HG02885 (cell line): ENCODE measurements around the gene TMEM134.
"Not testable (repeated sequence)": the region's sequence is repeated elsewhere in the genome, so short reads cannot be mapped to it uniquely, and the experiment has no call there.

Experiments used
- ATAC-seq: cut with Tn5 transposase; IDR thresholded peaks from one replicate; pipeline ENCODE4 v1.9.1; 2021; ENCODE audit warnings: mild to moderate bottlenecking; ENCODE audit not compliant: unreplicated experiment, poor library complexity

The TMEM134 gene

DNA sequence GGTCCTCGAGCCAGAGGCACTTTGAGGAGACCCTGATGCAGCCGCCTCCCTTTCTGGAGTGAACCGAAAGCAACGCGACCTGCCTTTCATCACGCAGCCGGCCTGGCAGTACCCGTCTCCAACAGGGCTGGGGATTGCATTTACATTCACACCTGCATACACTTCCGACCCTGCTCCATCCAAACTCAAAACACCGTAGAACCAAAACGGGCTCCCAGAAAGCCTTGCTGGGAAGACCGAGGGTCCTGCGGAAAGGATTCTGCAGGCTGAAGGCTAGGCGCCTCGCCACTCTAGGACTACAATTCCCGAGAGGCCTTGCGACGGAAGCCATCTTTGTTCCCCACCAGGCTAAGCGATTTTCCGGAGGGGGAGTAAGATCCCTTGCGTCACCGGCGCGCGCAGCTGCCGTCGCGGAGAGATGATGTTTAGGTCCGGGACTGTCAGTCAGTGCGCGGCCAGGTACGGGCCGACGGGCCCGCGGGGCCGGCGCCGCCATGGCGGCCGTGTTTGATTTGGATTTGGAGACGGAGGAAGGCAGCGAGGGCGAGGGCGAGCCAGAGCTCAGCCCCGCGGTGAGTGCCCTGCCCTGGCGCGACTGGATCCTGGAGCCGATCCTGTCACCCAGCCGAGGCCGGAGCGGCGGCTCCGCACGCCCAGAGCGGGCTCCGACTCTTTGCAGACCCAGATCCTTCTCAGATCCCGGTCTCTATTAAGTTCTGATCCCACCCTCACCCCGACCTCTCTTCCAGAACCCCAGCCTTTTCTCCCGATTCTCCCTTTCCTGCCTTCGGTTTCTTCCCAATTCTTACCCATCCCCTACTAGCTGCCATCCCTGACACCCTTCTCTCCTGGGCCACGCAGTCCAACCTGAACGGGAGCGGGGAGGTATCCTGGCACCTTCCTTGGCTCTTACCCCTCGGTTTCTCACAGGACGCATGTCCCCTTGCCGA, 40.7 kb downstream of the TMEM134 start, which contains the start of gene RPS6KB2:
RPS6KB2 (plus strand) TSS at position 443 of the 950 bp plus-strand sequence; CDS start at position 495, 52 bp downstream.
- ATAC-seq = peak; percentile 90

GRCh38 chr11:67427364-67427859, 41.6 kb downstream of the TMEM134 start:
- not testable (repeated sequence) for ATAC-seq

DNA sequence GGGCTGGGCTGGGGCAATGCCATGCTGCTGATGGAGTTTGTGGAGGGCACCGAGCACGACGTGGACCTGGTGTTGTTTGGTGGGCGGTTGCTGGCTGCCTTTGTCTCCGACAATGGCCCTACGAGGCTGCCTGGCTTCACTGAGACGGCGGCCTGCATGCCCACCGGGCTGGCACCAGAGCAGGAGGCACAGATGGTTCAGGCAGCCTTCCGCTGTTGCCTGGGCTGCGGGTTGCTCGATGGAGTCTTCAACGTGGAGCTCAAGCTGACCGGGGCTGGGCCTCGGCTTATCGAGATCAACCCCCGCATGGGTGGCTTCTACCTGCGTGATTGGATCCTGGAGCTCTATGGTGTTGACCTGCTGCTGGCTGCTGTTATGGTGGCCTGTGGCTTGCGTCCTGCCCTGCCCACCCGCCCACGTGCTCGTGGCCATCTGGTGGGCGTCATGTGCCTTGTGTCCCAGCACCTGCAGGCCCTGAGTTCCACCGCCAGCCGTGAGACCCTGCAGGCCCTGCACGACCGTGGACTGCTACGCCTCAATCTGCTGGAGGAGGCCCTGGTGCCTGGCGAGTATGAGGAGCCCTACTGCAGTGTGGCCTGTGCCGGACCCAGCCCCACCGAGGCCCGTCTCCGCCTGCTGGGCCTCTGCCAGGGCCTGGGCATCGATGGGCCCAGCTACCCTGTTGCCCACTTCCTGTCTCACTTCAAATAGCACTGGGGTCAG, 45.0 kb downstream of the TMEM134 start:
- ATAC-seq = no peak

GRCh38 chr11:67423466-67423865, 45.6 kb downstream of the TMEM134 start:
- no peak for ATAC-seq

DNA sequence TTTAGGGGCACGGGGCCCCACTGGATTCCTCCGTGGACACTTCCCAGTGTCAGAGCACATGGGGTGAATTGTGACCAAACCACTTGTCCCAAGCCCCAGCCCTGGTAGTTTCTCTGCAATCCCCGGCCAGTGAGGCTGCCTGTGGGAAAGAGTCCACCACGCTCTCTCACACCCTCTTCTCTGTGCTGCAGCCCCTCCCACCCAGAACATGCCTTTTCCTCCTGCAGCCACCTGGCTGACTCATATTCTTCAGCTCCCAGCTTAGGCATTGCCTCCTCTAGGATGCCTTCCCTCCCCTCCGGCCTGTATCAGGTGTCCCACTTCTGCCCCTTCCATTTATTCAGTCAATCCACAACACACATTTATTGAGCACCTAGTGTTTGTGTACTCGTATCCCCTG, 46.2 kb downstream of the TMEM134 start:
- no peak for ATAC-seq

- ATAC-seq = no peak
Observed at GRCh38 chr11:67421430-67422031, 47.5 kb downstream of the TMEM134 start.

DNA sequence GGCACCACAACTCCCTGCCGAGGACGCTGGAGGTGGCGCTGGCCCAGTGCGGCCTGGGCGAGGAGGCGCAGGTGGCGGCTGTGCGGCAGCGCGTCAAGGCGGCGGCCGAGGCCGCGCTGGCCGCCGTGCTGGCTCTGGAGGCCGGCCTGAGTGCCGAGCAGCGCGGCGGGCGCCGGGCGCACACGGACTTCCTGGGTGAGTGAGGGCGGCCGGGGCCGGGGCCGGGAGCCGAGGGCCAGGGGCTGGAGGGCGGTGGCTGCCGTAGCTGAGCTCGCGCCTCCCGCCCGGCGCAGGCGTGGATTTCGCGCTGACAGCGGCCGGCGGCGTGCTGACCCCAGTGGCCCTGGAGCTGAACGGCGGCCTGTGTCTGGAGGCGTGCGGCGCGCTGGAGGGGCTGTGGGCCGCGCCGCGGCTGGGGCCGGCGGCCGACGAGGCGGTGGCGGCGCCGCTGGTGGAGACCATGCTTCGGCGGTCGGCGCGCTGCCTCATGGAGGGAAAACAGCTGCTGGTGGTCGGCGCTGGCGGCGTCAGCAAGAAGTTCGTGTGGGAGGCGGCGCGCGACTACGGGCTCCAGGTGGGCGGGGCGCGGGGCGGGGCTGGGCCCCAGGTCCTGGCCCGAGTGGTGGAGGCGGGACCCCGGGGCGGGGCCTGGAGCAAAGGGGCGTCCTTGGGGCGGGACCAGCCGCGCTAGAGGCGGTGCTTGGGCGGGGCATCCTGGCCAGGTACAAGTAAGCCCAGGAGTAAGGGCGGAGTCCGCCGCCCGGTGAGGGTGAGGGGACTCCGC, 48.2 kb downstream of the TMEM134 start:
- ATAC-seq = peak; percentile 88

DNA sequence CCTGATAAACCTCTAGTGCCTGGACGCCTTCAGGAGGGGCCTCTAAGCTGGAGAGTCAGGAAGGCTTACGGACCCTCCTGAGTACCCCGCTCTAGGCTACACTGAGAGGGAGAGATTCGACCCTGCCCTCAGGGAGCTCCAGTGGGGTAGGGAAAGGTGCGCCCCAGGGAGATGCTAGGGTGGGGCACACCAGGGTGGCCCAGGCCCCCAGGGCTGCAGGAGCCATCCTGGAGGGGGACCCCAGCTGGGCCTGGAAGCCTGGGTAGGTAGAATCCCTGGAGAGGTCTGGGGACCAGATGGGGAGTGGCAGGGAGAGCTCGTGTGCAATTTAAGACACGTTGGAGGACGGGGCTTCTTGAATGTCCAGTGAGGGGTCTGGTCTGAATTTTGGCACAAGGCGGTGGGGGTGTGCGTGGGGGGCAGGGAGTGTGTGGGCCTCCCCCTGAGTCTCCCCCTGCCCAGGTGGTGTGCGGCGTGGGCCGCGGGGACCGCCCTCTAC, 48.9 kb downstream of the TMEM134 start:
- ATAC-seq = no peak

- ATAC-seq = no peak
Observed at GRCh38 chr11:67419325-67420049, 49.6 kb downstream of the TMEM134 start.

- no peak for ATAC-seq
Observed at GRCh38 chr11:67418476-67419281, 50.4 kb downstream of the TMEM134 start.

- no peak for ATAC-seq
Observed at GRCh38 chr11:67417425-67417824, 51.6 kb downstream of the TMEM134 start.

DNA sequence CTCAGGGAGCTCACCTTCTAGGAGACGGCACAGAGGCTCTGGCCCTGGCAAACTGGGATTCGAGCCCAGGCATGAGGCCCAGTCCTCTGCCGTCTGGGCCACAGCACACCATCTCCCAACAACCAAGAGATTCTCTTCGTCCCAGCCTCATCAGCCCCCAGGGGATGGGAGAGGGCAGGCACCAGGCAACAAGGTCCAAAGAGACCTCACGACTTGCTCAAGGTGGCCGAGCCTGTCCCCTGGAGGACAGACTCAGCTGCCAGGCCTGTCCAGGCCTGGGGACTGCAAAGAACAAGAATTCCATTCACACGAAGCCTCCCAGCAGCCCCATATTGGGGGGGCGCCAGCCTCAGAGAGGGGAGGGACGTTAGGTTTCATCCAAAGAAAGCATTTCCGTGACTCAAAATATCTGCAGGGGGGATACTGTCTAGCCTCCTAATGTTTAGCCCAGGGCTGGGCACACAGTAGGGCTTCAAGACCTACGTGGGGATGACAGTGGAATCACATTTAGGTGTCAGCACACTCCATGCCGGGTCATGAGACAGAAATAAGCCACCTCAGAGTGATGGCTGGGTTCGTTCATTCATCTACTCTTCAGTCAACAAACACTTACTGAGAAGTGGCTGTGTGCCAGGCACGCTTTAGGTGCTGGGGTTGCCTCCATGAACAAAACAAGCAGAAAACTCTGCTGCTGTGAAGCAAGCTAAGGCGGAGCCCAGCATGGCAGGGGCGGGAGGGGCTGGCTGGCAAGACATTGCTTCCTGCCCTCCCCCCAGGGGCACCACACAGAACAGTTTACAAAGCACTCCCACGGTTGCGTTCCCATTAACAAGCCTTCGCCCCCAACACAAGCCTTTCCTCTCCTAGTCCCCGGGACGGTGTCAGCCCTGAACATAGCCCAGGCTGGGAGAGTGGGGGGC, 52.4 kb downstream of the TMEM134 start:
- ATAC-seq = no peak

DNA sequence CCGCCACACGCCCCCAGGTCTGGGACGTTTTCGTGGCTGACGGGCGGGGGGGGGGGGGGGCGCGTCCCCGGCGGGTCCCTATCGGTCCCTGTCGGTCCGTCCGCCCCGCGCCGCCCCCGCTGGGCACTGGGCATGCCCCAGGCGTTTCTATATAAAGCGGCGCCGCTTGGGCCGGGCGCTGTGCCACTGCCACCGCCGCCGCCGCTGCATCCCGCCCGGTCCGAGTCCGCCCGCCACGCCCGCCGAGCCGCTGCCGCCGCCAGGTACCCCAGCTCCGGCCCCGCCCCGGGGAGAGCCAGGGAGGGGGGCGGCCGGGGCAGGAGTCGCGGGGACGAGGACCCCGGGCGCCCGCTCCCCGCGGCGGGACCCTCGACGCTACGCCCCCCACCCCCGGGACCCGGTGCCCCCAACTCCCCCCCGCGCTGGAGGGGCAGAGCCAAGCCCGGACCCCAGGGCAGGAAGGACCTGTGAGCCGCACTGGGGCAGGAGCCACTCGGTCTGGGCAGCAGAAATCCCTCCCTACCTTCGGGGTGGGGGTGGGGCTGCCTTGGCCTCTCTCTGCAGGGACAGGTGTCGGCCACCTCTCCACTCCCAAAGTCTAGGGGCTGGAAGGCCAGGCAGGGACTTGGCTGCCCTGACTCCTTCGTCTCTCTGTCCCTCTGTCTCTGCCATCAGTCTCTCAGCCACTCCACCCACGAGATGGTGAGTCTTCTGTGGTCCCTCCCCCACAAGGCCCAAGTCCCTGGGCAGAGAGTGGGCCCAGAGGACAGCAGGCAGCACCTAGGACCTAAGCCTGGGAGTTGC, 53.3 kb downstream of the TMEM134 start, which contains the start of gene CARNS1:
CARNS1 (plus strand) TSS at position 178 of the 804 bp plus-strand sequence; CDS start at position 700, 522 bp downstream.
- no peak for ATAC-seq

DNA sequence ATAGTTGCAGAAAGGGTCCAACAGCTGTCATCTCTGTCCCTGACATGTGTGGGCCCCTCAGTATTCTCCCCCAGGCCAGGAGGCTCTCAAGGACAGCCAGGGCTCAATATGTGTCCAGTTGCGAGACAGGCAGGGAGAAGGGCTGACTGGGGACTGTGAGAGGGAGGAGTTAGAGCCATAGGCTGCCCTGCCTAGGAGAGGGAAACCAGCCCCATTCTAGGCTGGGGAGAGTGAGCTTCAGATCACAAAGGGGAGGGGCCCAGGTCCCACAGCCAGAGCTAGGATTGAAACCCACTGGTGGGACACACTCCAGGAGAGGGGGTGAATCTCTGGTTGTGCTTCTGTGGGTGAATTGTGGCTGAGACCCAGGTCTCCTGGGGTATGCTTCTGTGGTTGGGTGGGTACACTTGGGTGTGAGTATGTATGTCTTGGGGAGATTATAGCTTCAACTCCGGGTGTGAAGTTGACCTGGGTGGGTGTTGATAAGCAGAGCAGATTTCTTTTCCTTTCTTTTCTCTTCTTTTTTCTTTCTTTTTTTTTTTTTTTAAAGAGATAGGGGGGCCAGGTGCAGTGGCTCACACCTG, 55.7 kb downstream of the TMEM134 start:
- no peak for ATAC-seq

DNA sequence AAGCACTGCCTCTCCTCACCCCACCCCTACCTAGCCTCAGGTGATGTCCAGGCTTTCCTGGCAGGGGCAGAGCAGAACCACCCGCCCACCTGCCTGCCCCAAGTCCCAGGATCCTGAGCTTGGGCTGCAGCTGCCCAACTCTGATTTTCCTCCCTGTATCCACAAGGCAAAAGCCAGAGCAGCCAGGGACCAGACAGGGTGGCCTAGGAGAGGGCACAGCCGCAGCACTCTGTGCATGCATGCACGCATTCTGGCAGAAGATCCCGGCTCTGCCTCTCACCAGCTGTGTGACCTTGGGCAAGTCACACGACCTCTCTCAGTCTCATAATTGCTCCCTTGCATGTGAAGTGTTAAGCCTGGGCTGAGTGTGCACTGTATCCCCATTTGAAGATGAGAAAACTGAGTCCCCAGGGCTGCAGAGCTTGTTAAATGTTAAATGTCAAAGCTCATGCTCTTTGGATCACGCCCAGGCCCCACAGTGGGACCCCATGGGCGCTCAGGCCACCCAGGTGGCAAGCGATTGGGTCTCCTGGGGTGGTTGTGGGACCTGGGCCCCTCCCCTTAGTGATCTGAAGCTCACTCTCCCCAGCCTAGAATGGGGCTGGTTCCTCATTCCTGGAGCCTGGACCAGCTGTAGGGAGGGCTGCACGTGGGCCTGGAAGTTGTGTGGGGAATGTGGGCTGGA, 56.4 kb downstream of the TMEM134 start:
- ATAC-seq = no peak
